ENCODE data around the gene NHLRC4.

NHLRC4 gene

DNA sequence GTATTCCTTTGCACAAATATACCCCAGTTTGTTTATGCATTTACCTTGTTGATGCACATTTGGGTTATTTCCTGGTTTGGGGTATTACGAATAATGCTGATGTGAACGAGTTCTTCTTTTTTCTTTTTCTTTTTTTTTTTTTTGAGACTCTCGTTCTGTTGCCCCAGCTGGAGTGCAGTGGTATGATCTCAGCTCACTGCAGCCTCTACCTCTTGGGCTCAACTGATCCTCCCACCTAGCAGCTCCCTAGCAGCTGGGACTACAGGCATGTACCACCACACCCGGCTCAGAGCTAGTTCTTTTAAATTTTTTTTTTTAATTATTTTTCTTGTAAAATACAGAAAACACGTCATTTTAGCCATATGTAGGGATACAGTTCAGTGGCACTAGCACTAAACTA is 37.1 kb downstream of the NHLRC4 start:
- Histone ChIP-seq H3K27me3 (ENCODE audit: control insufficient read depth in 2 of 2, insufficient read depth in 2 of 2, low read length in 2 of 2) (no peaks in the 10 kb centered on the region), H3K27ac (ENCODE audit: low read depth in 2 of 2, low read length in 2 of 2) (no peak overlapping the region), H3K9ac (ENCODE audit: low read depth in 1 of 2, low read length in 2 of 2) (no peak overlapping the region), H3K9me3 (ENCODE audit: control insufficient read depth in 2 of 2, low read length in 2 of 2) (no peaks in the 10 kb centered on the region), H3K36me3 (ENCODE audit: control insufficient read depth in 2 of 2, insufficient read depth in 2 of 2, low read length in 2 of 2) (peaks cover 0 to 5% of the 10 kb centered on the region in 2 donors), H3K4me1 (ENCODE audit: control insufficient read depth in 2 of 2, insufficient read depth in 2 of 2, low read length in 2 of 2) (peaks cover 0 to 5% of the 10 kb centered on the region in 2 donors), H3K4me3 (ENCODE audit: low read length in 2 of 2) (no peak overlapping the region)

DNA sequence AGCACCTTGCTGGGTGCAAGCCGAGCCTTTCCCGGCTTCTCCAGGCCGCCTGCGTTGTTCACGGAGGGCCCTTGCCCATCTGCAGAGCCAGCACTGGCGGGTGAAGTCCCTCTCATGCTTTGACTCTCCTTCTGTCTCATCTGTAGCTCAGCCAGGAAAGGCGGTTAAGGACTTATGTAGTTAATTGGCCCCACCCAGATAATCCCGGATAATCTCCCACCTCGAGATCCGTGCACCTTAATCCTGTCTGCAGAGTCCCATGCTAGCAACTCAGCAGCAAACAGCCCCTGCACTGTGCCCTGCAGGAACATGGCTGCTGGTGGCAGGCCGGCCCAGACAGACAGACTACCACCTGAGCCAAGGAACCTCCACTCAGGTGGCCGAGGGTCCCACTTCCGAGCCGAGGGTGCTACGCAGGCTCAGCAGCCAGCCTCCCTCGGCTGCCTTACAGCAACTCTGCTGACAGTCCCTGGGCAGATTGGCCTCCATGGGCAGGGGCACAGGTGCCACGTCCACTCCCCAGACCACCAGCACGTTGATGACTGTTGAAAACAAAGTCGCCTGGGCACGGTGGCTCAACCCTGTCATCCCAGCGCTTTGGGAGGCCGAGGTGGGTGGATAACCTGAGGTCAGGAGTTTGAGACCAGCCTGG is 40.0 kb downstream of the NHLRC4 start:
- Histone ChIP-seq H3K4me1 (ENCODE audit: control insufficient read depth in 2 of 2, insufficient read depth in 2 of 2, low read length in 2 of 2) (peaks cover 4 to 5% of the 10 kb centered on the region in 2 donors), H3K9me3 (ENCODE audit: control insufficient read depth in 2 of 2, low read length in 2 of 2) (no peaks in the 10 kb centered on the region), H3K4me3 (ENCODE audit: low read length in 2 of 2) (no peak overlapping the region), H3K36me3 (ENCODE audit: control insufficient read depth in 2 of 2, insufficient read depth in 2 of 2, low read length in 2 of 2) (no peaks in the 10 kb centered on the region), H3K27me3 (ENCODE audit: control insufficient read depth in 2 of 2, insufficient read depth in 2 of 2, low read length in 2 of 2) (no peaks in the 10 kb centered on the region), H3K27ac (ENCODE audit: low read depth in 2 of 2, low read length in 2 of 2) (no peak overlapping the region), H3K9ac (ENCODE audit: low read depth in 1 of 2, low read length in 2 of 2) (no peak overlapping the region)

DNA sequence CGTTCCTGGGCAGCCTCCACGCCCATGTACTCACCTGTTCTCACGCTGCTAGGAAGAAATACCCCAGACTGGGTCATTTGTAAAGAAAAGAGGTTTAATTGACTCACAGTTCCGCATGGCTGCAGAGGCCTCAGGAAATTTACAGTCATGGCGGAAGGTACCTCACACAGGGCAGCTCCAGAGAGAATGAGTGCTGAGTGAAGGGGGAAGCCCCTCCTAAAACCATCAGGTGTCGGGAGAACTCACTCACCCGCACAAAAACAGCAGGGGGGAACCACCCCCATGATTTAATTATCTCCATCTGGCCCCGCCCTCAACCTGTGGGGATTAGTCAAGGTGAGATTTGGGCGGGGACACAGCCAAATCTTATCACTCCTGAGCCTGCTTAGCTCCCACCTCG is 41.2 kb downstream of the NHLRC4 start:
- Histone ChIP-seq H3K4me1 (ENCODE audit: control insufficient read depth in 2 of 2, insufficient read depth in 2 of 2, low read length in 2 of 2) (peaks cover 4 to 5% of the 10 kb centered on the region in 2 donors), H3K9me3 (ENCODE audit: control insufficient read depth in 2 of 2, low read length in 2 of 2) (no peaks in the 10 kb centered on the region), H3K9ac (ENCODE audit: low read depth in 1 of 2, low read length in 2 of 2) (no peak overlapping the region), H3K27ac (ENCODE audit: low read depth in 2 of 2, low read length in 2 of 2) (no peak overlapping the region), H3K4me3 (ENCODE audit: low read length in 2 of 2) (no peak overlapping the region), H3K36me3 (ENCODE audit: control insufficient read depth in 2 of 2, insufficient read depth in 2 of 2, low read length in 2 of 2) (no peaks in the 10 kb centered on the region), H3K27me3 (ENCODE audit: control insufficient read depth in 2 of 2, insufficient read depth in 2 of 2, low read length in 2 of 2) (no peaks in the 10 kb centered on the region)

- H3K4me1 ChIP-seq (ENCODE audit: control insufficient read depth in 2 of 2, insufficient read depth in 2 of 2, low read length in 2 of 2), result peaks cover 4 to 5% of the 10 kb centered on the region in 2 donors
- peaks cover 3 to 5% of the 10 kb centered on the region in 2 donors for H3K36me3 ChIP-seq (ENCODE audit: control insufficient read depth in 2 of 2, insufficient read depth in 2 of 2, low read length in 2 of 2)
- H3K27me3 ChIP-seq (ENCODE audit: control insufficient read depth in 2 of 2, insufficient read depth in 2 of 2, low read length in 2 of 2), result no peaks in the 10 kb centered on the region
- H3K9me3 ChIP-seq (ENCODE audit: control insufficient read depth in 2 of 2, low read length in 2 of 2), result no peaks in the 10 kb centered on the region
- no peak overlapping the region for H3K27ac ChIP-seq (ENCODE audit: low read depth in 2 of 2, low read length in 2 of 2)
- H3K9ac ChIP-seq (ENCODE audit: low read depth in 1 of 2, low read length in 2 of 2), result no peak overlapping the region
- H3K4me3 ChIP-seq (ENCODE audit: low read length in 2 of 2), result no peak overlapping the region
Measured at GRCh38 chr16:609316-609715, 42.5 kb downstream of the NHLRC4 start.

DNA sequence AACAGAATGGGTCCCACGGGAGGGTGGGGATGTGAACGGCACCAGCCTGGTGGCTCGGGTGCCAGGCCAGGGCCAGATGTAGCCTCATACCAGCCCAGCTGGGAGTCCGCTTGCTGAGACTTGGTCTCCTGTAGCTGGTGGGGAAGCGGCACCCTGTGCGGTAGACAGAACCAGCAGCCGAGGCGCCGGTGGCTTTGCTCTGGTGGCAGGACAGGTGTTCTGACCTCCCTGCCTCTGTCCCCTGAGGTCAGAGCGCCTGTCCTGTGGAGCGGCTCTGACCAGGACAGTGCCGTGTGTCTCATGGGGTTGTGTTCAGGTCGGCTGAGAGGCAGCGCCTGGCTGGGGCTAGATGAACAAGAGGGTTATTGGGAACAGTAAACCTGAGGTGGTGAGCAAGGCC is 43.2 kb downstream of the NHLRC4 start:
- Histone ChIP-seq H3K9me3 (ENCODE audit: control insufficient read depth in 2 of 2, low read length in 2 of 2) (no peaks in the 10 kb centered on the region), H3K36me3 (ENCODE audit: control insufficient read depth in 2 of 2, insufficient read depth in 2 of 2, low read length in 2 of 2) (peaks cover 5 to 8% of the 10 kb centered on the region in 2 donors), H3K9ac (ENCODE audit: low read depth in 1 of 2, low read length in 2 of 2) (no peak overlapping the region), H3K4me1 (ENCODE audit: control insufficient read depth in 2 of 2, insufficient read depth in 2 of 2, low read length in 2 of 2) (peaks cover 4 to 5% of the 10 kb centered on the region in 2 donors), H3K27ac (ENCODE audit: low read depth in 2 of 2, low read length in 2 of 2) (no peak overlapping the region), H3K27me3 (ENCODE audit: control insufficient read depth in 2 of 2, insufficient read depth in 2 of 2, low read length in 2 of 2) (no peaks in the 10 kb centered on the region), H3K4me3 (ENCODE audit: low read length in 2 of 2) (no peak overlapping the region)

GRCh38 chr16:610513-611381 is 43.9 kb downstream of the NHLRC4 start:
- Histone ChIP-seq H3K9ac (ENCODE audit: low read depth in 1 of 2, low read length in 2 of 2) (no peak overlapping the region), H3K4me1 (ENCODE audit: control insufficient read depth in 2 of 2, insufficient read depth in 2 of 2, low read length in 2 of 2) (peaks cover 4 to 5% of the 10 kb centered on the region in 2 donors), H3K4me3 (ENCODE audit: low read length in 2 of 2) (no peak overlapping the region), H3K27me3 (ENCODE audit: control insufficient read depth in 2 of 2, insufficient read depth in 2 of 2, low read length in 2 of 2) (no peaks in the 10 kb centered on the region), H3K9me3 (ENCODE audit: control insufficient read depth in 2 of 2, low read length in 2 of 2) (no peaks in the 10 kb centered on the region), H3K27ac (ENCODE audit: low read depth in 2 of 2, low read length in 2 of 2) (peak overlapping the region in 1 of 2 donors; percentile 34), H3K36me3 (ENCODE audit: control insufficient read depth in 2 of 2, insufficient read depth in 2 of 2, low read length in 2 of 2) (peaks cover 7 to 8% of the 10 kb centered on the region in 2 donors)

DNA sequence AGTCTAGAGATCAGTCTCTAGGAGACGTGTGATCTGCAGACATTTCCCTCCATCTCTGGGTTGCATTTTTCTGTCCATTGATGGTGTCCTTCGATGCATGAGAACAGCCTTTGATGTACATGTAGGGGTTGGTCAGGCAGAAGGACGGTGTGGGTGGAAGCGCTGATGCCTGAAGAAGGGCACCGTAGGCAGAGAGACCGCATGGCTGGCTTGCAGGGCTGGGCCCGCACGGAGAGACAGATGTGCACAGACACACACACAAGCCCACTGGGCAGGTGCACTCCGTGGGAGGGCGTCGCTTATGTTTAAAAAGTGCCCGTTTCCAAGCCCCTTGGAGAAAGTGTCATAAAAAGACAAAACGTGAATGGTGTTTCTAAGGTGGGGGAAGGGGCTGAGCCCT is 48.3 kb downstream of the NHLRC4 start:
- Histone ChIP-seq H3K9me3 (ENCODE audit: control insufficient read depth in 2 of 2, low read length in 2 of 2) (no peaks in the 10 kb centered on the region), H3K27me3 (ENCODE audit: control insufficient read depth in 2 of 2, insufficient read depth in 2 of 2, low read length in 2 of 2) (no peaks in the 10 kb centered on the region), H3K36me3 (ENCODE audit: control insufficient read depth in 2 of 2, insufficient read depth in 2 of 2, low read length in 2 of 2) (peaks cover 9 to 13% of the 10 kb centered on the region in 2 donors), H3K27ac (ENCODE audit: low read depth in 2 of 2, low read length in 2 of 2) (peak overlapping the region in 1 of 2 donors; percentile 24), H3K4me1 (ENCODE audit: control insufficient read depth in 2 of 2, insufficient read depth in 2 of 2, low read length in 2 of 2) (peaks cover 3 to 5% of the 10 kb centered on the region in 2 donors), H3K4me3 (ENCODE audit: low read length in 2 of 2) (no peak overlapping the region), H3K9ac (ENCODE audit: low read depth in 1 of 2, low read length in 2 of 2) (no peak overlapping the region)

DNA sequence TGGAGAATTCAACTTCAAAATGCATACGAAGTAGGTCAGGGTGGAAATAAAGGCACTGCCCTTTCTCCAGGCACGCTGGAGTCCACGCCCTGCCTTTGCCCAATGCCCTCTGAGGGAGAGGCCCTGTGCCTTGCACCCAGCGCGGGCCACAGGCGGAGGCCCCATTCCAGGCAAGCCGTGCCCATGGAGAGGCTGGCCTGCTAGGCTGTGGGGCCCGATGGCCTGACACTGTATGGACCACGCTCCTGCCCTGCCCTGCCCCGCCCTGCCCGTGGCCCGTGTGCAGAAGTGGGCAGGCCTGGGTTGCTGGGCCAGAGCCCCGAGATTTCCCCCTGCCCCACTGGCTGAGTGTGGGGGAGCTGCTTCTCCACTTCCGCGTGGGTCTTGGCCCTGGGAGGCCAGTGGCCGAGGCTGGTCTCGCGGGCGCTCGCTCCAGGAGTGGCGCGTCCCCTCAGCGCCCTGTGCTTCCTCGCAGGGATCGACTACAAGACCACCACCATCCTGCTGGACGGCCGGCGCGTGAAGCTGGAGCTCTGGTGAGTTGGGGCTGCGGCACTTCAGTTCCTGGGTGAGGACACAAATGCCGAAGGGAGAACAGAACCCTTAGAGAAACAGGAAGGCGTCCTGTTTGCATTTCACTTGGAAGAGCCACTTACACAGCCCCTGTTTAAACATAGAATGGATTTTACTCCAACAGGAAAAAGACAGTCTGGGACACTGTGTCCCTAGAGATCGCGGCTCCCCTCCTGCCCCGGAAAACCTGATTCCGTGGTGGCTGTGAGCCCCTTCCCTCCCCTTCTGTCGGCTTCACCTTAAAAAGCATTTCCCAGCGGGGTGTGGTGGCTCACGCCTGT is 50.2 kb downstream of the NHLRC4 start:
- H3K9ac ChIP-seq (ENCODE audit: low read depth in 1 of 2, low read length in 2 of 2), result peak overlapping the region in 1 of 2 donors; percentile 7
- peaks cover 0 to 3% of the 10 kb centered on the region in 2 donors for H3K4me1 ChIP-seq (ENCODE audit: control insufficient read depth in 2 of 2, insufficient read depth in 2 of 2, low read length in 2 of 2)
- peak overlapping the region; percentile 58 for H3K27ac ChIP-seq (ENCODE audit: low read depth in 2 of 2, low read length in 2 of 2)
- no peaks in the 10 kb centered on the region for H3K9me3 ChIP-seq (ENCODE audit: control insufficient read depth in 2 of 2, low read length in 2 of 2)
- no peaks in the 10 kb centered on the region for H3K27me3 ChIP-seq (ENCODE audit: control insufficient read depth in 2 of 2, insufficient read depth in 2 of 2, low read length in 2 of 2)
- peaks cover 9 to 13% of the 10 kb centered on the region in 2 donors for H3K36me3 ChIP-seq (ENCODE audit: control insufficient read depth in 2 of 2, insufficient read depth in 2 of 2, low read length in 2 of 2)
- no peak overlapping the region for H3K4me3 ChIP-seq (ENCODE audit: low read length in 2 of 2)

- peaks cover 0 to 3% of the 10 kb centered on the region in 2 donors for H3K4me1 ChIP-seq (ENCODE audit: control insufficient read depth in 2 of 2, insufficient read depth in 2 of 2, low read length in 2 of 2)
- no peak overlapping the region for H3K4me3 ChIP-seq (ENCODE audit: low read length in 2 of 2)
- H3K9ac ChIP-seq (ENCODE audit: low read depth in 1 of 2, low read length in 2 of 2), result no peak overlapping the region
- no peaks in the 10 kb centered on the region for H3K27me3 ChIP-seq (ENCODE audit: control insufficient read depth in 2 of 2, insufficient read depth in 2 of 2, low read length in 2 of 2)
- H3K9me3 ChIP-seq (ENCODE audit: control insufficient read depth in 2 of 2, low read length in 2 of 2), result no peaks in the 10 kb centered on the region
- H3K27ac ChIP-seq (ENCODE audit: low read depth in 2 of 2, low read length in 2 of 2), result no peak overlapping the region
- peaks cover 9 to 13% of the 10 kb centered on the region in 2 donors for H3K36me3 ChIP-seq (ENCODE audit: control insufficient read depth in 2 of 2, insufficient read depth in 2 of 2, low read length in 2 of 2)
Measured at GRCh38 chr16:617855-618254, 51.0 kb downstream of the NHLRC4 start.

Data from mucosa of rectum (tissue), 2 donors.